Ascending aorta (tissue), 2 donors: ENCODE measurements around the gene EFCAB12. TPM values are rescaled to one million over a fixed set of nuclear protein-coding genes. Genes with fewer than 3 reads are reported as not detected.

Experiments
- DNase-seq, 2 donors: peaks; one replicate each; pipeline ENCODE4 v3.0.0-alpha.2; 2019; ENCODE audit warnings: low spot score in 2 of 2
- H3K27ac ChIP-seq, 2 donors: fragments of 200-600 bp; sonication (generic); one replicate each; pipeline ENCODE4 v1.5.1; 2016 to 2017; ENCODE audit warnings: mild to moderate bottlenecking in 1 of 2
- H3K27me3 ChIP-seq: fragments of 200-600 bp; sonication (generic); one replicate; pipeline ENCODE4 v1.5.1; 2017
- H3K36me3 ChIP-seq, 2 donors: fragments of 200-600 bp; sonication (generic); one replicate each; pipeline ENCODE4 v1.5.1; 2016
- H3K4me1 ChIP-seq, 2 donors: fragments of 200-600 bp; sonication (generic); one replicate each; pipeline ENCODE4 v1.5.1; 2016 to 2017; ENCODE audit warnings: mild to moderate bottlenecking in 1 of 2
- H3K4me3 ChIP-seq, 2 donors: fragments of 200-600 bp; sonication (generic); one replicate each; pipeline ENCODE4 v1.5.1; 2016 to 2017; ENCODE audit warnings: mild to moderate bottlenecking in 1 of 2
- H3K9me3 ChIP-seq, 2 donors: fragments of 200-600 bp; sonication (generic); one replicate each; pipeline ENCODE4 v1.5.1; 2016
- intact Hi-C: fragments of 100-400 bp; cut with DNase I; formaldehyde crosslinking; loops from one replicate; pipeline ENCODE4 v1.15.1; 2023
- total RNA-seq: library from RNA; depleted of rRNA; stranded (reverse); fragments of >200 nt; gene quantifications from one replicate; pipeline ENCODE4 v1.1.0, GENCODE V29; 2016
- TF ChIP-seq, protein P1 (sequence below), 3 experiments: fragments of 200-600 bp in 2 of 3; fragments of 450-650 bp in 1 of 3; sonication (generic) in 2 of 3; IDR thresholded peaks; one replicate each; pipeline ENCODE4 v1.5.1; 2016 to 2019; ENCODE audit warnings: antibody characterized with exemption in 3 of 3, mild to moderate bottlenecking in 1 of 3, moderate library complexity in 1 of 3

EFCAB12 gene
- total RNA-seq, 1 donor from 2014 or later: not detected

DNA sequence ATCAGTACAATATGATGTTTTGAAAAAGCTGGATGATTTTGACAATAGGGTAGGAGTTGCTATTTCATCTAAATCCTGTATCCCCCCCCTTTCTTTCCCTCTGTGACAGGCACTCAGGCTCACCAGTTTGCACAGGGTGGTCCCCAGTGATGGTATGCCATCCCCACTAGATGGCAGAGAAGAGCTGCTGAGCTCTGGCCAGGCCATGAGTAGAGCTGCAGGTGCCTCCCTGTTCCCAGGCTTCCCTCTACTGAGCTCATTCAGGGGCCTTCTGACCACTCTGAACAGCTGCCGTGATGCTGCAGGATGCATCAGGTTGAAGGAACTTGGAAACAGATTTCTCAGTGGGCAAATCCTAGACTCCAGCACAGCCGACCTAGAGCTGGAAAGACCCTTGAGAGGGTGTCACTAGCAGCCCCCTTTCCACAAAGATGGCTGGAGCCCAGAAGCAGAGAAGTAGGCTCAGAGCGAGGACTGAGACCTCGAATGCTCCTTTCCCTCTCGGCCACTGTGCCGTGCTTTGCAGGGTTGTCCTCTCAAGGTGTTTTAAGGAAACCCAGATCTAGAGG is 45.1 kb downstream of the EFCAB12 start:
- DNase-seq: no peak
- H3K36me3 ChIP-seq: peaks cover 6 to 9% of the 10 kb centered on the region in 2 donors
- H3K27ac ChIP-seq: no peak overlapping the region
- intact Hi-C loops: loop anchor here (5.0 kb wide), 1 partner anchor 549 kb away; no protein-coding TSS in a partner anchor
- TF ChIP-seq, protein P1, sequence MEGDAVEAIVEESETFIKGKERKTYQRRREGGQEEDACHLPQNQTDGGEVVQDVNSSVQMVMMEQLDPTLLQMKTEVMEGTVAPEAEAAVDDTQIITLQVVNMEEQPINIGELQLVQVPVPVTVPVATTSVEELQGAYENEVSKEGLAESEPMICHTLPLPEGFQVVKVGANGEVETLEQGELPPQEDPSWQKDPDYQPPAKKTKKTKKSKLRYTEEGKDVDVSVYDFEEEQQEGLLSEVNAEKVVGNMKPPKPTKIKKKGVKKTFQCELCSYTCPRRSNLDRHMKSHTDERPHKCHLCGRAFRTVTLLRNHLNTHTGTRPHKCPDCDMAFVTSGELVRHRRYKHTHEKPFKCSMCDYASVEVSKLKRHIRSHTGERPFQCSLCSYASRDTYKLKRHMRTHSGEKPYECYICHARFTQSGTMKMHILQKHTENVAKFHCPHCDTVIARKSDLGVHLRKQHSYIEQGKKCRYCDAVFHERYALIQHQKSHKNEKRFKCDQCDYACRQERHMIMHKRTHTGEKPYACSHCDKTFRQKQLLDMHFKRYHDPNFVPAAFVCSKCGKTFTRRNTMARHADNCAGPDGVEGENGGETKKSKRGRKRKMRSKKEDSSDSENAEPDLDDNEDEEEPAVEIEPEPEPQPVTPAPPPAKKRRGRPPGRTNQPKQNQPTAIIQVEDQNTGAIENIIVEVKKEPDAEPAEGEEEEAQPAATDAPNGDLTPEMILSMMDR (IDR thresholded peaks at IDR 0.05): peak; percentile 54 to 68 (median 55)
- H3K4me3 ChIP-seq: no peak overlapping the region
- no peaks in the 10 kb centered on the region for H3K27me3 ChIP-seq
- no peaks in the 10 kb centered on the region for H3K9me3 ChIP-seq
- H3K4me1 ChIP-seq: no peaks in the 10 kb centered on the region

DNA sequence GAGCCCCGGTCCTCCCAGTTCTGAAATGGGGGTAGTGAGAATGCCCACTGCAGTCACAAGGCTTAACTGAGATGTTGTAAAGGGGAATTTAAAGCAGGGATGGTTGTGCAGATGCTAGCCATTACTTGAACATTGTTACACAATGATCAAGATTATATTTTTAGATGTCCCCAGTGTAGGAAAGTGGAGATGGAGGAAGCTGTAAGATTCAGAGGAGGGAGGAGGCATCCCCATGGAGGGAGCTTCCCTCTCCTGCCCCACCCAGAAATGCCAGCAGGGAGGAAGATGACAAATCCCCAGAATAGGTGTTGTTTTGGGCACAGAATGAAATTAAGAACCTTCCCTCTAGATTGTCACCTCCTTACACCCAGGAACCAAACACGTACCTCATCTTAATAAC is 46.1 kb downstream of the EFCAB12 start:
- TF ChIP-seq, protein P1 (IDR thresholded peaks at IDR 0.05): no peak
- intact Hi-C loops: loop anchor here (5.0 kb wide), 1 partner anchor 550 kb away; no protein-coding TSS in a partner anchor

DNA sequence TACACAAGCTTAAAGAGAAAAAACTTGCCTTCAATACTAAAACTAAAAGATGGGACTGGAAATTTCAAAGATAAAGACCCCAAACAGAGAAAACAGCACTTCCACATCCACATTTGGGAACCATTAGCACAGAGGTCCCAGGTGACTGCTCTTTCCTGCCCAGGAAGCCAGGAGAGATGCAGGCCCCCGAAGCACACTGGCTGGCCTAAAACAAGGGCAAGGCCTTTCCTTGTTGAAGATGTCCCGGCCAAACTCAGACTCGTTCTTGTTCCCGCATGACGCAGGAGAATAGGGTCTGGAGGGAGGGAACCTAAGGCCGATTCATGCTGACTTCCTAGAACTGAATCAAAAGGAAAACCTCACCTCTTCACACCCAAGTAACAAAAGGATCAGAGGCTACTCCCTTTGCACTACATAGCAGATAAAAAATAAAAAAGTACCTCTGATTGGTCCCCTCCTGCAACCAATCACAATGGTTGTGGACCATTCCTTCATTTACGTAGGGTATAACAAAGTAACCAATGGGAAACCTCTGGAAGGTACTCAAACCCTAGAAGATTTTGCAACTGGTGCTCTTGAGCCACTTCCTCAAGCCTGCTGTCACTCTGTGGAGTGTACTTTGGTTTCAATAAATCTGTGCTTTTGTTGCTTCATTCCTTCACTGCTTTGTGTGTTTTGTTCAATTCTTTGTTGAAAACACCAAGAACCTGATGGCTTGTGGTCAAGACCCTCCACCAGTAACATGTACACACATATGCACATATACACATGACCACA is 48.7 kb downstream of the EFCAB12 start:
- TF ChIP-seq, protein P1 (IDR thresholded peaks at IDR 0.05): no peak
- Histone ChIP-seq H3K9me3 (no peaks in the 10 kb centered on the region), H3K4me1 (no peaks in the 10 kb centered on the region), H3K36me3 (peaks cover 0 to 3% of the 10 kb centered on the region in 2 donors), H3K27ac (no peak overlapping the region), H3K27me3 (no peaks in the 10 kb centered on the region), H3K4me3 (no peak overlapping the region)
- intact Hi-C loops: loop anchor here (5.0 kb wide), 1 partner anchor 553 kb away; no protein-coding TSS in a partner anchor
- no peak for DNase-seq

More for the DNA sequence above, 46.1 kb downstream of the EFCAB12 start:
- H3K36me3 ChIP-seq: peaks cover 3 to 6% of the 10 kb centered on the region in 2 donors
- no peak overlapping the region for H3K4me3 ChIP-seq
- no peaks in the 10 kb centered on the region for H3K27me3 ChIP-seq
- no peaks in the 10 kb centered on the region for H3K9me3 ChIP-seq
- no peak overlapping the region for H3K27ac ChIP-seq
- no peak for DNase-seq
- H3K4me1 ChIP-seq: no peaks in the 10 kb centered on the region

DNA sequence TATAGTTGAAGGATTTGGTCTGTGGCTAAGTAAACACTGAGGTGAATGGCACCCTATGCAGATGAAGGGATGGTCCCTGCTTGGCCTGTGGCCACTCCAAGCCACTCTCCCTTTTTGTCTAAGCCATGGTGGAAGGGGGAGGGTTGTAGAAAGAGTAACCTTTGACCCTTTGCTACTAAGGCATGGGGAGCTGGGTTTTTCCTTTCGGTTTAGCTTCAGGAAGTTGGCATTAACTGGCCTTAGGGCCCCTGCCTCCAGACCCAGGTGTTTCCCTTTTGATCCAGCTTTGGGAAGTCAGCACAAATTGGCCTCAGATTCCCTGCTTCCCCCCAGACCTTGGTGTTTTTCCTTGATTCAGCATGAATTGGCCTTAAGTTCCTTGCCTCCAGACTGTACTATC is 49.5 kb downstream of the EFCAB12 start:
- Histone ChIP-seq H3K36me3 (peaks cover 0 to 3% of the 10 kb centered on the region in 2 donors), H3K4me3 (no peak overlapping the region), H3K4me1 (no peaks in the 10 kb centered on the region), H3K27ac (no peak overlapping the region), H3K27me3 (no peaks in the 10 kb centered on the region), H3K9me3 (no peaks in the 10 kb centered on the region)
- intact Hi-C loops: no loop called here
- TF ChIP-seq, protein P1 (IDR thresholded peaks at IDR 0.05): no peak
- DNase-seq: no peak

DNA sequence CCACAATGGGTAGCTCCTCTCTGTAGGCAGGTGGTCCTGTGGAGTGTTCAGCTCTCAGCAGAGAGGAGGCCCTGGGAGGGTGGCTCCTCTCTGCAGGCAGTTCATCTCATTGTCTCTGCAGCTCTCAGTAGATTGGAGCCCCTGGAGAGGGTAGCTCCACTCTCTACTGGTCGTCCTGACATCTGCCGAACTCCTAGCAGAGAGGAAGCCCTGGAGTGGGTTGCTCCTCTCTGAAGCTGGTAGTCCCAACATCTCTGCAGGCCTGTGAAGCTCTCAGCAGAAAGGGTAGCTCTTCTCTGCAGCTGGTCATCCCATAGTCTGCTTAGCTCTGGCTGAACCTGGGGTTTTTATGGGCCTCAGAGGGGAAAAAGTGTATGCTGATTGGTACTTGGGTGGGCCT is 50.8 kb downstream of the EFCAB12 start:
- no peaks in the 10 kb centered on the region for H3K4me1 ChIP-seq
- intact Hi-C loops: no loop called here

More for the DNA sequence above, 50.8 kb downstream of the EFCAB12 start:
- Histone ChIP-seq H3K27me3 (no peaks in the 10 kb centered on the region), H3K4me3 (no peak overlapping the region), H3K36me3 (peaks cover 0 to 3% of the 10 kb centered on the region in 2 donors), H3K27ac (no peak overlapping the region), H3K9me3 (no peaks in the 10 kb centered on the region)
- no peak for DNase-seq
- TF ChIP-seq, protein P1 (IDR thresholded peaks at IDR 0.05): no peak
